PC-9 (cell line): ENCODE results near the gene ELK4.

Experiments used
- CTCF ChIP-seq: fragments of 200-600 bp; sonication (generic); conservative IDR thresholded peaks from 2 replicates; pipeline ENCODE4 v1.6.1; 2017; ENCODE audit warnings: mixed run types, antibody characterized with exemption, mild to moderate bottlenecking, moderate library complexity
- EZH2 ChIP-seq: fragments of 200-600 bp; sonication (generic); IDR thresholded peaks from 2 replicates; pipeline ENCODE4 v1.8.0; 2017; ENCODE audit warnings: antibody characterized with exemption, low read depth

GRCh38 chr1:205590777-205591513, 40.9 kb downstream of the ELK4 start:
- TF ChIP-seq CTCF (no peak), EZH2 (no peak)
